ELF-1 (cell line): ENCODE results near the gene MGST2.
"Not testable (repeated sequence)": the region's sequence is repeated elsewhere in the genome, so short reads cannot be mapped to it uniquely, and the experiment has no call there.

Experiments
- DNase-seq: peaks from one replicate; pipeline ENCODE4 v3.0.0-alpha.2; 2016; ENCODE audit warnings: low read depth, low spot score

MGST2 gene

GRCh38 chr4:139669890-139670289 lies 4.3 kb downstream of the MGST2 start:
- DNase-seq = peak; percentile 45

GRCh38 chr4:139670775-139671174 lies 5.2 kb downstream of the MGST2 start:
- DNase-seq = no peak

DNA sequence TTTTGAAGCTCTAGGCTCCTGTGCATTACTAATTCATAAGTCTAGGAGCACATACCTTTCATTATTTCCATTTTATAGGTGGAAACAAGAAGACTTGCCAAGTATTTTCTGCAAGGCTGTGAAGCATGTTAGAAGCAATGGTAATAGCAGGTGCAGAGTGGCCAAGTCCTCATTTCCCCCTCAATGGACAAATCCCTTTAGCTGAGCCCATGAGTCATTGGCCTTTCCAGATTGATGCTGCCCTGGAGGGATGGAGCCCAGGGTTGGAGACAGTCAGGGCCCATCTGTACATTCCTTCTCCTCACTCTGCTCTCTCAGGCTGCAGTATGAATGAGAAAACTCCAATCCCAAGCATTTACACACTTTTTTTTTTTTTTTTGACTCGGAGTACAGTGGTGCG lies 6.6 kb downstream of the MGST2 start:
- DNase-seq = peak; percentile 48

- DNase-seq = no peak
Measured at GRCh38 chr4:139672732-139673131, 7.1 kb downstream of the MGST2 start.

DNA sequence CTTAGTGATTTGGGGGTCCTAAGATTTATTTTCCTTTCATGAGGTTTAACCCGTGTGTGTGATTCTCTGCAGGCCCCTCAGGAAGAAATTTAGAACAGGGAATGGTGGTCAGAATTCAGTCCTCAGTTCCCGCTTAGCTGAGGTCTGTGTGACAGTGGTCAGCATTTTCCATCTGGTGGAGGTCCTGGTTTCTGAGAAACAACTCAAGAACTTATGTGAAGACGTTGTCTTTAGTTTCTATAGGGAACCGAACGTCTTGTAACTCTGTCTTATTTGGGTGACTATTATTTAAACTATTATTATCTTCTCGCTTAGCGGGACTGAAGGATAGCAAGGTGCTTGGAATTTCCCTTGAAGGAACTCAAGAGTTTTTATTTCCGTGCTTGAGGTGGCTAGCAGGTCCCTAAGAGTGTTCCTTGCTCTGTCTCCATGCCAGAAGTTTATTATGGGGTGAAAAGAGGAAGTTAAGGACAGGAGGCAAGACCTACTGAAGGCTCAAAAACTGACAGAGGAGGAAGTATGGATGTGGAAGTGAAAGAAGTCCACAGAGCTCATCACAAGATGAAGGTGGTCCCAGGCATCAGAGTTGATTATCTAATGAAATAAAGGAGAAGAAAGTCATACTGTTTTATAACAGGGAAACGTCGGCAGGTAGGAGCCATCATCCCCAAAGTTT lies 9.4 kb downstream of the MGST2 start:
- no peak for DNase-seq

DNA sequence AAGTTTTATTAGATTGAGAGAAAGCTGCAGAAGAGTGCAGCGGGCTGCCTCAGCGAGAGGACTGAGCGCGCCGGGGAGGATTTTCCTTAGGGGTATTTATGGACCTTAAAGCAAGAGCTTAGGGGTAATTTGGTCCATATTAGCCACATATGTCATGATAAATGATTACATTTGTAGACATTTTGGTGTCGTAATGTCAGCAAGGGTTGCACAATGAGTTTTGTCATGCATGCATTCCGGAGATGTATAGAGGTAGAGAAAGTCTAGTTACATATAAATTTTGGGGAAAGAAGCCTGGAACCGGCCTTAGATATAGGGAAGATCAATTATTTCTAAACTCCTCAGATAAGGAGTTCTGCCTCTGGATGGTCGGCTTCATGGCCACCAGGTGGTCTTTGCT lies 10.0 kb downstream of the MGST2 start:
- no peak for DNase-seq

DNA sequence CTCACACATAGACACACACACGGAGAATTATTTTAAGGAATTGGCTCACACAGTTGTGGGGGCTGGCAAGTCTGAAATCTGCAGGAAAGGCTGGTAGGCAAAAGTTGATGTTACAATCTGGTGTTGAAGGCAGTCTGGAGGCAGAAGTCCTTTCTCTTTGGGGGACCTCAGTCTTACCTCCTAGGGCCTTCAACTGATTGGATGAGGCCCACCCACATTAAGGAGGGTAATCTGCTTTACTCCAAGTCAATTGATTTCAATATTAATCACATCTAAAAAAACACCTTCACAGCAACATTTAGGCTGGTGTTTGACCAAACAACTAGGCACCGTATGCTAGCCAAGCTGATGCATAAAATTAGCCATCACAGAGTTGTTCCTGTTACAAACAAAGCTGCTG lies 10.7 kb downstream of the MGST2 start:
- no peak for DNase-seq

- DNase-seq = peak; percentile 17
Measured at GRCh38 chr4:139676913-139677585, 11.4 kb downstream of the MGST2 start.

- no peak for DNase-seq
Measured at GRCh38 chr4:139682309-139682708, 16.7 kb downstream of the MGST2 start.

DNA sequence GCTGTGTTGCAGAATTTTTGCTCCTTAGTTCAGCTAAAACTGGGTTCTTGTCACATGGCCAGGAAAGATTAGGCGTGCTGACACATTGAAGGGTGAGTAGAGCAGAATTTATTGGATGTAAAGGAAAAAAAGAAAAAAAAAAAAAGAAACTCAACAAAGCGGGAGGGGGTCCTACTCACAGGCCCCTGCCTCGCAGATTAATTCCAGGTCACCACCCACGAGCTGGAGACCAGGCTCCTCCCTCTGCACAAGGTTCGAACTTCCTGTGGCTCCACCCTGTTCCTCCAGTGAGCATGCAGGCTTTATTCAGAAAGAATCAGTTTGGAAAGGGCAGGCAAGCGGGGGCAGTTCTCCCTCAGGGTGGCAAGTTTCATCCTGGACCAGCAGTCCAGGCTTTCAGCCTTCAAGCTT lies 17.1 kb downstream of the MGST2 start:
- no peak for DNase-seq

GRCh38 chr4:139684351-139684750 lies 18.7 kb downstream of the MGST2 start:
- no peak for DNase-seq

DNA sequence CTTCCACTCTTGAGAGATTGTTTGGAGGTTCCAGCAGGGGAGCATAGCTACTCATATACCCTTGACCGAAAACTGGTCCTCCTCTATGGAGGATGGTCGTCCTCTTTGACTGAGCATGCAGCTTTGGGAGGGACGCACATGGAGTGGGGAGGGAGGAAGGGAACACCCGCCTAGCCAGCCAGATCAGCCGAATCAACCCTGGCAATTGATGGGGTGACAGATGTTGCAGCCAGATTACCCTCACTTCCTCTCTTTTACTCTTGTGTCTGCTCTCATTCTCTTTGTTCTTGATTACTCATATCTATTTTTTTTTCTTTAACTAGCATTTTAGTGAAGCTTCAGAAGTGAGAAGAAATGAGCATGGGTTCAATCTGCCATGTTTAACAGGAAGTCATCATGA lies 19.6 kb downstream of the MGST2 start:
- no peak for DNase-seq

DNA sequence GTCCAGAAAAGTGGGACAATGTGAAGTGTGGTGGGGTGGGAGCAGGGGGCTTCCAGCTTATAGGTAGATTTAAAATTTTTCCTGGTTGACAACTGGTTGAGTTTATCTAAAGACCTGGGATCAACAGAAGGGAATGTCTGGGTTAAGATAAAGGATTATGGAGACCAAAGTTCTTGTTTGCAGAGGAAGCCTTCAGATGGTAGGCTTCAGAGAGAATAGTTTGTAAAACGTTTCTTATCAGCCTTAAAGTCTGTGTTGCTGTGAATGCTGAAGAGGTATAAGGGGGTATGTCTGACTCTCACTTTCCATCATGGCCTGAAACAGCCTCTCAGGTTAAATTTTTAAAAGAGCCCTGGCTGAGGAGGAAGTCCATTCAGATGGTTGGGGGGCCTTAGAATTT lies 20.5 kb downstream of the MGST2 start:
- no peak for DNase-seq

DNA sequence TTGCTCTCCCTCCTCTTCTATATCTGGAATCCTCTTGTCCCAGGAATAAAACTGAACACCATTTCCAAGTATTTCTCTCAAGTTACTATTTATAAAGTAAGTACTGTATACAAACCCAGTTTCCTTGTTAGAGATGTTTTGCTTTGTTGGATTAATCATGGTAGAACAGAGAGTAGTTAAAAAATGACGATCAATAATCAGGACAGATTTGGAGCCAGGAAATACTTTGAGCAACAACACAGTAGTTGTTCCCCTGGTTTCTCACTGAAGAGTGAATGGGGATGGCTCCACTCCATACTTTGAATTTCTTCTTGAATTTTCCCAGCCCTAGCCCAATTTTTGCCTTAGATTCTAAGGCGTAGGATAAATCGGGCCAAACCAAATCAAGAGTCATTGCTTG lies 21.4 kb downstream of the MGST2 start:
- no peak for DNase-seq

DNA sequence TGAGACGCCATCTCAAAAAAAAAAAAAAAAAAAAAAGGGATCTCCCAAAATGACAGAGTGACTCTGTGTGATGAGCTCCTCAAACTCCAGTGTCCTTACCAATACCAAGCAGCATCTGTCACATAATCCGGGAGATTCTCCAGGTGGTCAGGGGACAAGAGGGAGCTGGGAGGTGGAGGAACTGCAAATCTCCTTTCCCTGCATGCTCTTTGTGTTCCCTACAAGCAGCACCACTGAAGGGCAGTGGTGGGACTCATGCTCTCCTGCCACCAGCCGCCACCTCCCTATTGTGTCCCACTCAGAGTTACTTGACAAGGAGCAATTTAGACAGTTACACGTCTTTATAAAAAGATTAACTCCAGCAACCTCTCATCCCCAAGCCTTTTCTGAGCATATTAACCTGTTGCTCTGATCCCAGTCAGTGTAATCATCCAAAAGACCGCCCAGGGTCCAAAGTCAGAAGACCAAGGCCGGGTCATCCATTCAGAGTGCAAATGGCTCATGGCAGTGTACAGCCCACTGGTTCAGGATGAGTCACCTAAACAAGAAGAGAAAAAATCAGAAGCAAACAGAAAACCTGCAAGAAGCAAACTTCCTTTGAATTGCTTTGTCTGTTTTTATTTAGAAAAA lies 23.6 kb downstream of the MGST2 start:
- no peak for DNase-seq

- DNase-seq = no peak
Measured at GRCh38 chr4:139690419-139690818, 24.8 kb downstream of the MGST2 start.

GRCh38 chr4:139692309-139693012 lies 26.8 kb downstream of the MGST2 start:
- DNase-seq = no peak

GRCh38 chr4:139694522-139695107 lies 29.0 kb downstream of the MGST2 start:
- DNase-seq = no peak

- DNase-seq = no peak
Measured at GRCh38 chr4:139696491-139696890, 30.9 kb downstream of the MGST2 start.

GRCh38 chr4:139698167-139698925 lies 32.7 kb downstream of the MGST2 start:
- not testable (repeated sequence) for DNase-seq

DNA sequence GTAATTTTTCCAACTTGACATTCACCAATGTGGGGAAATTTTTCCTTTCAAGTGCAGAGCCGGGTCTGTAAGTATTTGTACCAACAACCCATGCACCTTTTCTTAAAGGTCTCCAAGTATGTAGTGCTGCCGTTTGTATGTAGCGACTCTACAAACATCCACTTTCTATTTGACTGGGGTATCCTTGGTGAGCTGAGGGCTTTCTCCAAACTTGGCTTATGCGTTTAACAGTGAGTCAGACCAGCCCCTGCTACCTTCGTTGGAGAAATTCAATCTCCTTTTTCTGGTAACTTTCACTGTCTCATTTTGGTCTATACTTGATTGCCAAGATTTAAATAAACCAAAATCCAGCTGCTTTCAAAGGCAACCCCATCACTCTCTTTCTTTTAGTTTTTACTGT lies 34.9 kb downstream of the MGST2 start:
- DNase-seq = no peak
